Activated naive CD4-positive, alpha-beta T cell treated with anti-CD3 and anti-CD28 coated beads, Interleukin-2, amount 50 U/mL, for 72 hours (primary cell): ENCODE measurements around the gene PCSK1. TPM values are rescaled to one million over a fixed set of nuclear protein-coding genes. Genes with fewer than 3 reads are reported as not detected.
"Not testable (repeated sequence)": the region's sequence is repeated elsewhere in the genome, so short reads cannot be mapped to it uniquely, and the experiment has no call there.

ENCODE experiments used
- ATAC-seq, 2 donors: fragments of 150-1000 bp; cut with Tn5 transposase; 2 replicates each; pipeline ENCODE4 v1.10.0; 2021; ENCODE audit warnings: mild to moderate bottlenecking in 2 of 2, moderate library complexity in 2 of 2
- DNase-seq, 2 donors: peaks; one replicate each; pipeline ENCODE4 v3.0.0; 2021 to 2022; ENCODE audit warnings: low spot score in 2 of 2
- H3K27ac Mint-ChIP-seq, 2 donors: one replicate each; pipeline ENCODE4 v1.8.0; 2022; ENCODE audit warnings: mild to moderate bottlenecking in 2 of 2, mixed read lengths in 2 of 2
- H3K36me3 Mint-ChIP-seq, 2 donors: one replicate each; pipeline ENCODE4 v1.8.0; 2022; ENCODE audit warnings: mixed read lengths in 2 of 2
- H3K9me3 Mint-ChIP-seq, 2 donors: one replicate each; pipeline ENCODE4 v1.8.0; 2022; ENCODE audit warnings: mixed read lengths in 2 of 2
- total RNA-seq, 2 donors: library from RNA; stranded (reverse); gene quantifications; one replicate each; pipeline ENCODE4 v1.2.3, GENCODE V29; 2022

The PCSK1 gene
- total RNA-seq, 2 donors from 2014 or later: not detected

DNA sequence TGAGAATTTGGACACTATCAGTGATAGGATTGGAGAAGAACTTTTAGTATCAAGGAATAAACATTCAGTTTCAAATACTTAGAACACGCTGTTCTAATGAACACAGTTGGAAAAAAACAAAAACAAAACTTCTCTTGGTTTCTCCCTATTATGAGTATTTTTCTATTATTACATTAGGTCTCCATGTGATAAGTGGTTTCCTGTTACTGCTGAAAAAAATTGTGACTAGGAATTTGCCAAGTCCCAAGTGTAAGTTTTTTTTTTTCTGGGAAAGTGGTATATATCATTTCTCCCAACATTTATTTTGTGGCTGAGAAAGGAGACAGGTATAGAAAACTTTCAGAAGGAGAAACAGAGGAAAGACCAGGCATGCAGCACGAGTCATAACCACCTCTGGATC, 41.1 kb downstream of the PCSK1 start:
- Mint-ChIP-seq H3K27ac (no peak overlapping the region), H3K36me3 (no peaks in the 10 kb centered on the region), H3K9me3 (no peaks in the 10 kb centered on the region)
- DNase-seq (no peak), ATAC-seq (no peak)

DNA sequence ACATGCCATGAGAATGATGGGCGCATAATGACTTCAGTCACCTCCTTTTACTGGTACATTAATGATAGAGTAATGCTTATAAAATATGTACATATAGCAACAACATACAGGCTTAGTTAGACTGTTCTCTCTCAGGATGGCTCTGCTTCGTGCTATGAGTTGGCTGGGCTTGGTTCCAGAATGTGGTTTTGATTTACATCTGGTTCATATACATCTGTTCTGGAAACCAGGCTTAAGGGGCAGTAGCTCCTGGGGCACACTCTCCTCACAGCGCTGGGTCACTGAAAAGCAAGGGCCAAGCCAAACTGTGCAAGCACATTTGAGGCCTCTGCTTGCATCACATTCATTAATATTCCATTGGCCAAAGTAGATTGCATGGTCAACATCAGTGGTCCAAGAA, 44.9 kb downstream of the PCSK1 start:
- no peaks in the 10 kb centered on the region for H3K36me3 Mint-ChIP-seq
- no peak for ATAC-seq
- H3K9me3 Mint-ChIP-seq: no peaks in the 10 kb centered on the region
- no peak overlapping the region for H3K27ac Mint-ChIP-seq
- DNase-seq: no peak

DNA sequence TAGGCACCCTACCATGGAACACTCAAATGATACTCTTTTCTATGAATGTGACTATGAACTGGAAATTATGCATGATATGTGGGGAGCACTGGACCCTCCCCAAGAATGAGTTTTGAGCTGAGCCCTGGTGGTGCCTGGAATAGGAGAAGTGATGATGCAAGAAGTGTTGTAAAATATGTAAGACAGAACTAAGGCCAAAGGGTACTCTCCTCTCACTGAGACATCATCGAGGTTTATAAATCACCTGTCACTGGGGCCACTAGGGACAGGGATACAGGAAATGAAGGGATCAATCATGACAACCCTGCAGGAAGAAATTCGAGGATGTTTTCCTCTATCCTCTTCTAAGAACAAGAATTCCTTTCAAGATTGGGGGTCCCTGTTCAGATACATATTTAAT, 45.4 kb downstream of the PCSK1 start:
- no peak for DNase-seq
- ATAC-seq: no peak
- Mint-ChIP-seq H3K27ac (peak overlapping the region in 1 of 2 donors; percentile 8), H3K36me3 (no peaks in the 10 kb centered on the region), H3K9me3 (no peaks in the 10 kb centered on the region)

DNA sequence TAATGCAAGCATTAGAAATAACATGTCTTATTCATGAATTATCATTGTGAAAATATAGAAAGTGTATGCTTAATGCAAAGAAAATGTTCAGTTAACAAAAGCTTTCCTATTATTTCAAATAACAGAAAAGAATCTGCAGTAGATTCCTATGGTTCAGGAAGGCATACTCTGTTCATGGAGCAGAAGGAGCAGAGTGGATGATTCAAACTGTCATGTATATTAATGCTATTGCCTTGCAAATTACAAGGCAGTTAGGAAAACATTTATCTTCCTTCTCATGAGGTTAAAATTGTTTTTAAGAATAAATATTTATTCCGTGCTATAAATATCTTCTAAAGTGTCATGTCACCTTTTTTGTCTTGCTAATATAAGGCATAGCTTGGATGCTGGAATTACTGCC, 47.5 kb downstream of the PCSK1 start:
- Mint-ChIP-seq H3K36me3 (no peaks in the 10 kb centered on the region), H3K27ac (no peak overlapping the region), H3K9me3 (no peaks in the 10 kb centered on the region)
- no peak for DNase-seq
- ATAC-seq: no peak

DNA sequence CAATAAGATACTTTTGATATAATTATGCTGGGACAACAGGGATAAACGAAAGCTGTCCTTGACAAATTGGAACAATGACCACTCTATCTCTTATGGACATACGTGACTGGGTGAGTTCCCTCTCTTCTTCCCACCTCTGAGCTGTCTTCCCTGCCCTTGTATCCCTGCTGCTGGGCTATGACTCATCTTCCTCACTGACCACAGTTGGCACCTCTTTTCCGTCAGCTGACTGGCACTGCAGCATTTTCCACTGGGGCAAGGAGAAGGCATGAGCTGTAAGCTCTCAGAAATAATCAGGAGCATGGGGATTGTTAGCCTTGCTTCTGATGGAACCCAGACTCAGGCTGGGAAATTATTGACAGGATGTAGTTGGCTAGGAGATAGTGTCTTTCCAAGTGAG, 48.7 kb downstream of the PCSK1 start:
- Mint-ChIP-seq H3K36me3 (no peaks in the 10 kb centered on the region), H3K27ac (no peak overlapping the region), H3K9me3 (no peaks in the 10 kb centered on the region)
- ATAC-seq: no peak
- DNase-seq: no peak

DNA sequence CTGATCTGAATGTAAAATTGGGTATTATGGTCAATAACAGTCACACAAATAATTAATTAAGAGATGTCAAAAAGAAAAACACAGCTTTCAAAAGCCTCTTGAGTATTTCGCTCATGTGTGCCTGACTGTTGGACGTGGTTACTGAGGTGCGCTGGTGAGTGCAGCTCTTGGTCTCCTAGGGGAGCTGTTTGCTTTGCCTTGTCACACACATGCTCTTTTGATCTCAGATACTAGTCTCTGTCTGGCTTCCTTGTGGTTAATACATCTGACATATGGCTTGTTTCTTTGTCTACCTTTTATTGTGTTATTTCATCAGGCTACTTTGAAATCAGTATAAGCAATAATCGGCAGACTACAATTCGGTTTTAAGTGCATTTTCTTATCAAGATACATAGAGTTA, 51.5 kb downstream of the PCSK1 start:
- Mint-ChIP-seq H3K27ac (no peak overlapping the region), H3K36me3 (no peaks in the 10 kb centered on the region), H3K9me3 (no peaks in the 10 kb centered on the region)
- DNase-seq (no peak), ATAC-seq (no peak)

DNA sequence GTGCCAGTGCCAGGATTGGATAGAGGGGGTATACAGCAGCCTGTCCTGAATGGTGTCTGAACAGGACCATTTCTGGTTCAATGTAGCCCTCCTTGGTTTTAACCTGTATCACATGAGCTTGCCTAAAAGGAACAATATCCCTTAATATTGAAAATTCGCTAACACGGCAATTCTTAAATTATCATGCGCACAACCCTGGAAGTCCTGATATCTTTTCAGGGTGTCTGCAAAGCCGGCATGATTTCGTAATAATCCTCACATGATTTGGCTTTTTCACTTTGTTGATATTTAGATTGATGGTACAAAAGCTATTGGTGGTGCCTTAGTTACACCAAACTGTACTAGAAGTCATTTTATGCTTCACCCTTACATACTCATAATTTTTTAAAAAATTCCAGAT, 53.2 kb downstream of the PCSK1 start:
- no peaks in the 10 kb centered on the region for H3K36me3 Mint-ChIP-seq
- ATAC-seq (no peak), DNase-seq (no peak)
- H3K9me3 Mint-ChIP-seq: no peaks in the 10 kb centered on the region
- no peak overlapping the region for H3K27ac Mint-ChIP-seq

DNA sequence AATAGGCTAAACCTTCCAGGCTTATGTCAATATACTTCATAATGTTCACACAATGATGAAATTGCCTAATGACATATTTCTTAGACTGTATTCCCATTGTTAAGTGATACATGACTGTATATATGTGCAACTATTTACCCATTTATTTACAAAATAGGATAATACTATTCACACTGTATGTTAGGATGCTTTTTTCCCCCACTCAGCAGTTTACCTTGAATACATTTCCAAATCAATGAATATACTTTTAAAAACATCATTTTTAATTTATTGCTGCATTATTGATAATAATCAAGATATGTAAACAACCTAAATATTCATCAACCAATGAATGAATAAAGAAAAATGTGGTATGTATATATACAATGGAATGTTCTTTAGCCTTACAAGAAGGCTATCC, 55.5 kb downstream of the PCSK1 start:
- H3K36me3 Mint-ChIP-seq: no peaks in the 10 kb centered on the region
- DNase-seq: no peak
- no peaks in the 10 kb centered on the region for H3K9me3 Mint-ChIP-seq
- no peak for ATAC-seq
- no peak overlapping the region for H3K27ac Mint-ChIP-seq

DNA sequence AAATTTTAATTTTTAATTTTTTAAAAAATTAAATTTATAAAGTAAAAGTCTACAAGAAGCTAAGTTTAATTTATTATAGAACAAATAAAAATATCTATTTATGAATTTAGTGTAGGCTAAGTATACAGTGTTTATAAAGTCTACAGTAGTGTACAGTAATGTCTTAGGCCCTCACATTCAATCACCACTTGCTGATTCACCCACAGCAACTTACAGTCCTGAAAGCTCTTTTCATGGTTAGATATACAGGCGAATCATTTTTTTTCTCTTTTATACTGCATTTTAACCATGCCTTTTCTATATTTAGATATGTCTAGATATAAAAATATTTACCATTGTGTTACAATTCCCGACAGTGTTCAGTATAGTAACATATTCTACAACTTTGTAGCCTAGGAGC, 55.9 kb downstream of the PCSK1 start:
- ATAC-seq (no peak), DNase-seq (no peak)
- no peak overlapping the region for H3K27ac Mint-ChIP-seq
- no peaks in the 10 kb centered on the region for H3K36me3 Mint-ChIP-seq
- no peaks in the 10 kb centered on the region for H3K9me3 Mint-ChIP-seq

DNA sequence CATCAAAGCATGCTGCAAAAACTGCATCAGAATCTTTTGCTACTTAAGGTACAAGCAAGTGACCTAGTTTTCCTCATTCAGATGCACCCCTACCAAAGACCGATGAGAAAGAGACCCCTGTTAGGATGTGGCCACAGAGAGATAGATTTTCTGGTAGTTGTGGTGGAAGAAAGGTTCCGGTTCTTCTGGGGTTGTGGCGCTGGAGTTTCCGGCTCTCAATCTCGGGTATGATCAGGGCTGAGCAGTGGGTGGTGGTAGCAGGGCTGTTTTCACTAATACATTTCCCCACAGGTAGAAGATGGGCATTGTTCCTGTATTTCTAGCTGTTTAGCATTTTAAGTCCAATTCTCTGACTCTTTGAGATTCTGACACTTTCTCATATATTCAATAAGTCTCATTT, 58.4 kb downstream of the PCSK1 start:
- Mint-ChIP-seq H3K9me3 (no peaks in the 10 kb centered on the region), H3K27ac (no peak overlapping the region), H3K36me3 (no peaks in the 10 kb centered on the region)
- ATAC-seq: no peak
- DNase-seq: no peak

DNA sequence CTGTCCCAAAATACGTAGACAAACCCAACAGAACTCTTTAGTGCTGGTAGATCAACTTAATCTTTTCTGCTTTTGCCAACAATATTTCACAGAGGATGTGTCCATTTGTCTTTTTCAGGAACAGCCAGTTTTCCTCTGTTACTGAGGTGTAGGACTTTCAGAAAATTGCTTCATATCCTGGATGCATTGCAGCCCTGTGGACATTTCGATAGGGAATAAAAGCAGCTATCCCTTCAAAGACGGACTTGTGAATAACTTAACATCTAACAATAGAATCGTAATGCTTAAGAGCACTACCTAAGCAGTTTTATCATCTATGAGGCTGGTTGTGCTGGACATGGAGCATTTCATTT, 59.7 kb downstream of the PCSK1 start:
- ATAC-seq: no peak
- DNase-seq: no peak
- no peaks in the 10 kb centered on the region for H3K9me3 Mint-ChIP-seq
- no peaks in the 10 kb centered on the region for H3K36me3 Mint-ChIP-seq
- no peak overlapping the region for H3K27ac Mint-ChIP-seq

DNA sequence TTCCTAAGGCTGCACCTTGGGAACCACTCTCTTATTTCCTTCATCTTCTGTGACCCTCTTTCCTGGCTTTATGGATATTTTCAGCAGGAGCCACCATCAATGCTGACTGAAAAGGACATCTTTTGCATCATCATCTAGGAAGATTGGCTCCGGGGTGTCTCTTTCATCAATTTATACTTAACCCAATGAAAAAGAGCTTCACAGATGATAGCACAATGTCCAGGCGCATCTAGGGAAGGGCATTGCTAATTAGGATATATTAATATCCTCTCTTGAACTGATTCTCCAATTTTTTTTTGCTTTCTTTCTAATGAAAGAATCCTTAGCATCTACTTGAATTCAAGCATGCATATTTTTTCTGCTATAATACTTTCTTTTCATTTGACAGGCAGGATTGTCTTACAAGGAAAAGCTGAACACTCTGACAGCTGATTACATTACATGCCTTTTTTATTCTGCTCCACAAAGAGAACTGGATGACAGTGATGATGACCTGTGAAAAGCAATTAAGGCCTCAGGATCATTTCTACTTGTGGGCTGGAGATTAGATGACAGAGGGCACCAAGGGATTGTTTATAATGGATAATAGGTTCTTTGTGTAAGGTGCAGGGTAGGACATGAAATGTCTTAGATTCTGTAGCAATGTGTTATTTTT, 60.2 kb downstream of the PCSK1 start:
- Mint-ChIP-seq H3K27ac (no peak overlapping the region), H3K36me3 (no peaks in the 10 kb centered on the region), H3K9me3 (no peaks in the 10 kb centered on the region)
- DNase-seq: no peak
- no peak for ATAC-seq

DNA sequence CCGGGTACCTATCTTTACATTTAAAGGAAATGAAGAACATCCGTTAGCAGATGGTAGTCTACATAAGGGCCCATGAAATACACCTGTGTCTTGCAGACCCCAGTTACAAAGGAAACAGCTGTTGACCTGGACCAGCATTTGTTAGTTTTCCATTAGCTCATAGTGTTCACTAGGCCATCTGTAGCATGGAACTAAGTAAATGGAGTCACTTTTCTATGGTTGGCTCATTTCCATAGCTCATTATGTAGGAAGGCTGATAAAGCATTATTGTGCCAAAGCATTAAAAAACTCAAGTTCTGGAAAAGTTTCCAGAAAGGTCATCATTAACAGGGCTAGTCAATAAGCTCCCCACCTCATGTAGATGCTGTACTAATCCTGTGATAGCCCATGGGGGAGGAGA, 62.1 kb downstream of the PCSK1 start:
- peaks cover 0 to 4% of the 10 kb centered on the region in 2 donors for H3K9me3 Mint-ChIP-seq
- DNase-seq: no peak
- no peaks in the 10 kb centered on the region for H3K36me3 Mint-ChIP-seq
- H3K27ac Mint-ChIP-seq: no peak overlapping the region
- no peak for ATAC-seq

DNA sequence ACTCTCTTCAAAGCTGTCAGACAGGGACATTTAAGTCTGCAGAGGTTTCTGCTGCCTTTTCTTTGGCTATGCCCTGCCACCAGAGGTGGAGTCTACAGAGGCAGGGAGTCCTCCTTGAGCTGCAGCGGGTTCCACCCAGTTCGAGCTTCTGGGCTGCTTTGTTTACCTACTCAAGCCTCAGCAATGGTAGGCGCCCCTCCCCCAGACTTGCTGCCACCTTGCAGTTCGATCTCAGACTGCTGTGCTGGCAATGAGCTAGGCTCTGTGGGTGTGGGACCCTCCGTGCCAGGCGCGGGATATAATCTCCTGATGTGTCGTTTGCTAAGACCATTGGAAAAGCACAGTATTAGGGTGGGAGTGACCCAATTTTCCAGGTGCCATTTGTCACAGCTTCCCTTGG, 65.7 kb downstream of the PCSK1 start:
- H3K27ac Mint-ChIP-seq, ATAC-seq, H3K36me3 Mint-ChIP-seq, DNase-seq: not testable (repeated sequence)
- H3K9me3 Mint-ChIP-seq: peaks cover 0 to 10% of the 10 kb centered on the region in 2 donors

DNA sequence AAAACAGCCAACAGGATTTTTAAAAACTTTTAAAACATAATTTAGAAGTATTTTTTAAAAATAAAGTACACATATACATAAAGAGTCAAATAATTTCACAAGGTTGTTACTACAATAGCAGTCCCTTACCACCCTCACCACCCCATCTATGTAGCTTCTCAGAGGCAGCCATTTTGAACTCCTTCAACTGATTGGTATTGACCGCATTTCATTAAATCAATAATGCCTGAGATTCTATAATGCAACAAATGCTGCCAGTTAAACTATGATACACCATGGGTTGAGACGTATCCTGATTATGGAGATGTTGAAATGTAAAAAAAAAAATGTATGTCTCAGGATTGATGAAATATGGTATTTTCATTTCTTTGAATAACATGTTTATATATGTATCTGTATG, 78.8 kb downstream of the PCSK1 start:
- no peak overlapping the region for H3K27ac Mint-ChIP-seq
- DNase-seq: no peak
- no peak for ATAC-seq
- H3K36me3 Mint-ChIP-seq: no peaks in the 10 kb centered on the region
- no peaks in the 10 kb centered on the region for H3K9me3 Mint-ChIP-seq

DNA sequence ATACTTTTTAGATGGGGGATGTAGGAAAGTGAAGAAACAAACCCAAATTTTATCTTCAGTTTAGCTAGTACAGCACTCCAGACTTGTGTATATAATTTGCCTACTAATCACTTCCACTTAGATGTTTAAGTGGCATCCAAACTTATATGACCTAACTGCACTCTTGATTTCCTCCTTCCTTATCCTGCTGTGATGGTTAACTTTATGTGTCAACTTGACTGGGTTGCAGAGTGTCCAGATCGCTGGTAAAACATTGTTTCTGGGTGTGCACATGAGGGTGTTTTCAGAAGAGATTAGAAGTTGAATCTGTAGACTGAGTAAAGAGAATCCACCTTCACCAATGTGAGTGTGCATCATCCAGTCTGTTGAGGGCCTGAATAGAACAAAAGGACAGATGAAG, 79.8 kb downstream of the PCSK1 start:
- ATAC-seq (no peak), DNase-seq (no peak)
- no peak overlapping the region for H3K27ac Mint-ChIP-seq
- no peaks in the 10 kb centered on the region for H3K36me3 Mint-ChIP-seq
- no peaks in the 10 kb centered on the region for H3K9me3 Mint-ChIP-seq

DNA sequence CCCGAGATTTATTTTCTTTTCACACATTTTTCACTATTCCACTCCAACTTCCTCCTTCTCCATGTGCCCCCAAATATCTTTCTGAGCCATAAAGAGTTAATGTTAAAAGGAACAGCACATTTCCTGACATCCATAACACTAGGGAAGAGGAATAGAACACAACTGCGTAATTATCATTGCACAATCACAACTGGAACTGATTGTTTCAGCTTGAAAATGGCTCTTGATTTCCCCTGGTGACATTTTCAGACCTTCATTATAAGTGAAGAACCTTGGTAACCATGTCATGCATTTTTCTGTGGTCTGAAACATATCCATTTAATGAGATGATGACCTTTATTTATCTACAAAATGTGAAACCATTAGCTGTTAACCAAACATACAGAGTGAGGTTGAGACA, 82.4 kb downstream of the PCSK1 start:
- no peaks in the 10 kb centered on the region for H3K9me3 Mint-ChIP-seq
- ATAC-seq: no peak
- H3K36me3 Mint-ChIP-seq: no peaks in the 10 kb centered on the region
- H3K27ac Mint-ChIP-seq: no peak overlapping the region
- no peak for DNase-seq

DNA sequence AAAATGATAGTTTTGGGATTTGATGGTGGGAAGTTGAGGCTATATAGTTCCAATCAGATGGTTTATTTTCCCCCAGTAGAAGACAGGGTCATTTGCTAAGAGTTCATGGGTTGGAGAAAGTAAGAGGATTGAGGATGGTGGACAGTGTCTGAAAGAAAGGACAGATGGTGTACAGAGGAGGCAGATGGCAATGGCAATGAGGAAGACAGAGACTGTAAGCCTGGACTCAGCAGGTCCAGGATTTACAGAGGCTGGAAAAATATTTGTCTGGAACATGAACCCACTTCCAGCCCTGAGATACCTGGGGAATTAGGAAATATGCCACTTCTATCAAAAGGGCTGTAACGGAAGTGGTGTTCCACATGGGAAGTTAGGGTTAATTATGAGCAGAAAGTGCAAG, 84.5 kb downstream of the PCSK1 start:
- ATAC-seq (no peak), DNase-seq (no peak)
- H3K36me3 Mint-ChIP-seq: no peaks in the 10 kb centered on the region
- no peaks in the 10 kb centered on the region for H3K9me3 Mint-ChIP-seq
- H3K27ac Mint-ChIP-seq: no peak overlapping the region
